ENCODE results near the gene KRTAP4-11. TPM values are rescaled to one million over a fixed set of nuclear protein-coding genes. Genes with fewer than 3 reads are reported as not detected.

The KRTAP4-11 gene
- total RNA-seq, 1 experiment from 2014 or later = not detected

DNA sequence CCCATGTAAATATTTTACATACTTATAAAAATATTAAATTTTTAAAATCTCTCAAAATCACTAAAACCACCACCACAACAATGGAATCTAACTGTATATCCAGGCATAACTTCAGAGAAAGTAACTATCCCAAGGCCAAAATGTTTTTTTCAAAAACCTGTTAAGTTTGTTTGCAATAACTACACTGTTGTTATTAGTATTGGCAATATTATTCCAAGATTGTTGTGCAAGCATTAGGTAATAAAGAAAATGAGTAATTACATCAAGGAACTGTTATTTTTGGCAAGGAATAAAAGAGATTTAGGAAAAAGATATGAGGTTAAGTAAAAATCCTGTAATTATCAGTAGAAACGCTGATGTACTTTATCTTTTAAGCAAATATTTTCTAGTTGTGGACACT lies 9.2 kb upstream of the KRTAP4-11 start:
- H4K91ac ChIP-seq (ENCODE audit: insufficient read length, low read depth, low read length) = no peak overlapping the region
- H3K23ac ChIP-seq (ENCODE audit: insufficient read length, low read depth, low read length) = no peak overlapping the region
- H3K27me3 Mint-ChIP-seq (ENCODE audit: low read depth) = no peaks in the 10 kb centered on the region; the same call in 1 of the 2 replicates
- no peak overlapping the region for H3K27ac ChIP-seq (ENCODE audit: insufficient read length, low read depth, low read length)
- no peak overlapping the region for H2AK5ac ChIP-seq (ENCODE audit: insufficient read length, low read length)
- WGBS (ENCODE audit: extremely low coverage, insufficient read length, low lambda C conversion rate) = no CpG with 5 or more reads among the region's 1 CpG
- H2AFZ ChIP-seq (ENCODE audit: low read length) = no peak overlapping the region
- no peak overlapping the region for H2BK15ac ChIP-seq (ENCODE audit: low read depth, low read length)
- H4K5ac ChIP-seq (ENCODE audit: insufficient read length, low read depth, low read length) = no peak overlapping the region
- H3K9me3 ChIP-seq (ENCODE audit: control insufficient read depth, low read depth, low read length) = no peaks in the 10 kb centered on the region
- no peak overlapping the region for H3K4me3 Mint-ChIP-seq
- H3K27ac Mint-ChIP-seq = no peak overlapping the region
- H3K4me2 ChIP-seq (ENCODE audit: insufficient read depth, insufficient read length, low read length) = no peak overlapping the region
- no peak overlapping the region for H4K8ac ChIP-seq (replicated peaks; ENCODE audit: insufficient read length, low read depth, low read length)
- H2BK20ac ChIP-seq (ENCODE audit: low read depth, low read length, poor library complexity, severe bottlenecking) = no peak overlapping the region
- no peak overlapping the region for H3K18ac ChIP-seq (ENCODE audit: insufficient read length, low read depth, low read length)
- no peaks in the 10 kb centered on the region for H3K79me2 ChIP-seq (ENCODE audit: insufficient read depth, low read length)
- H3K9me3 Mint-ChIP-seq = peaks cover 4 to 9% of the 10 kb centered on the region in 2 experiments; a peak in 4 of 5 replicates
- peaks cover 5% of the 10 kb centered on the region in 2 experiments for H3K4me1 Mint-ChIP-seq
- no peak overlapping the region for H3K56ac ChIP-seq (ENCODE audit: insufficient read length, low read depth, low read length)
- no peak for DNase-seq
- H3K14ac ChIP-seq (ENCODE audit: insufficient read depth, low read length) = no peak overlapping the region
- no peaks in the 10 kb centered on the region for H3K27me3 ChIP-seq (ENCODE audit: insufficient read depth, low read length)
- no peak overlapping the region for H3K4ac ChIP-seq (ENCODE audit: low read depth, low read length)
- no peak overlapping the region for H2BK12ac ChIP-seq (ENCODE audit: insufficient read length, low read depth, low read length)
- no peak overlapping the region for H2BK5ac ChIP-seq (ENCODE audit: insufficient read length, low read length)
- H3K79me1 ChIP-seq (ENCODE audit: insufficient read depth, low read depth, low read length, poor library complexity, severe bottlenecking) = no peaks in the 10 kb centered on the region
- H3K4me1 ChIP-seq (ENCODE audit: insufficient read depth, low read length) = no peaks in the 10 kb centered on the region
- no peak overlapping the region for H2BK120ac ChIP-seq (ENCODE audit: low read depth, low read length, poor library complexity, severe bottlenecking)
- H3K36me3 Mint-ChIP-seq (ENCODE audit: insufficient read depth in 1 of 3, low read depth in 3 of 3) = peaks cover 0 to 2% (median 0%) of the 10 kb centered on the region in 3 experiments; a peak in 2 of 7 replicates
- TF ChIP-seq, protein P1, sequence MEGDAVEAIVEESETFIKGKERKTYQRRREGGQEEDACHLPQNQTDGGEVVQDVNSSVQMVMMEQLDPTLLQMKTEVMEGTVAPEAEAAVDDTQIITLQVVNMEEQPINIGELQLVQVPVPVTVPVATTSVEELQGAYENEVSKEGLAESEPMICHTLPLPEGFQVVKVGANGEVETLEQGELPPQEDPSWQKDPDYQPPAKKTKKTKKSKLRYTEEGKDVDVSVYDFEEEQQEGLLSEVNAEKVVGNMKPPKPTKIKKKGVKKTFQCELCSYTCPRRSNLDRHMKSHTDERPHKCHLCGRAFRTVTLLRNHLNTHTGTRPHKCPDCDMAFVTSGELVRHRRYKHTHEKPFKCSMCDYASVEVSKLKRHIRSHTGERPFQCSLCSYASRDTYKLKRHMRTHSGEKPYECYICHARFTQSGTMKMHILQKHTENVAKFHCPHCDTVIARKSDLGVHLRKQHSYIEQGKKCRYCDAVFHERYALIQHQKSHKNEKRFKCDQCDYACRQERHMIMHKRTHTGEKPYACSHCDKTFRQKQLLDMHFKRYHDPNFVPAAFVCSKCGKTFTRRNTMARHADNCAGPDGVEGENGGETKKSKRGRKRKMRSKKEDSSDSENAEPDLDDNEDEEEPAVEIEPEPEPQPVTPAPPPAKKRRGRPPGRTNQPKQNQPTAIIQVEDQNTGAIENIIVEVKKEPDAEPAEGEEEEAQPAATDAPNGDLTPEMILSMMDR (conservative IDR thresholded peaks at IDR 0.05) = no peak
- H4K20me1 ChIP-seq (ENCODE audit: control insufficient read depth, insufficient read depth, insufficient read length) = no peaks in the 10 kb centered on the region
- H3T11ph ChIP-seq (ENCODE audit: low read length) = no peak overlapping the region
- no peaks in the 10 kb centered on the region for H3K23me2 ChIP-seq (ENCODE audit: insufficient read length, low read depth, low read length, poor library complexity, severe bottlenecking)
- no peak overlapping the region for H3K9ac ChIP-seq (ENCODE audit: extremely low read depth, insufficient read length, low read length)

Measured in H9 (cell line).